Sigmoid colon (tissue), 7 donors: ENCODE data around the gene DPP3. TPM values are rescaled to one million over a fixed set of nuclear protein-coding genes. Genes with fewer than 3 reads are reported as not detected.

Experiments used
- DNase-seq: peaks from one replicate; pipeline ENCODE4 v3.0.0-alpha.2; 2019
- H3K27ac ChIP-seq, 4 donors: fragments of 200-600 bp; sonication (generic); one replicate each; pipeline ENCODE4 v1.5.1; 2016 to 2019; ENCODE audit warnings: mild to moderate bottlenecking in 1 of 4
- H3K27me3 ChIP-seq, 3 donors: fragments of 200-600 bp; sonication (generic); one replicate each; pipeline ENCODE4 v1.5.1; 2019; ENCODE audit warnings: mild to moderate bottlenecking in 1 of 3
- H3K36me3 ChIP-seq, 4 donors: fragments of 200-600 bp; sonication (generic); one replicate each; pipeline ENCODE4 v1.5.1; 2016 to 2019
- H3K4me1 ChIP-seq, 4 donors: fragments of 200-600 bp; sonication (generic); one replicate each; pipeline ENCODE4 v1.5.1; 2017 to 2019
- H3K4me3 ChIP-seq, 4 donors: fragments of 200-600 bp; sonication (generic); one replicate each; pipeline ENCODE4 v1.5.1; 2017 to 2019; ENCODE audit warnings: mild to moderate bottlenecking in 2 of 4, moderate library complexity in 1 of 4
- H3K9me3 ChIP-seq, 4 donors: fragments of 200-600 bp in 3 of 4; sonication (generic) in 3 of 4; one replicate each; pipeline versions ENCODE4 v1.5.1 to v1.6.1; 2013 to 2019
- CTCF ChIP-seq, 4 experiments: fragments of 450-650 bp in 3 of 4; fragments of 200-600 bp in 1 of 4; IDR thresholded peaks; one replicate each; pipeline ENCODE4 v1.5.1; 2016 to 2019; ENCODE audit warnings: antibody characterized with exemption in 4 of 4, mild to moderate bottlenecking in 3 of 4, moderate library complexity in 2 of 4
- EP300 ChIP-seq, 4 donors: sonication (generic); formaldehyde crosslinking; IDR thresholded peaks; one replicate each; pipeline ENCODE4 v1.6.1; 2017; ENCODE audit warnings: antibody characterized with exemption in 4 of 4
- POLR2A ChIP-seq, 2 donors: fragments of 450-650 bp; IDR thresholded peaks; one replicate each; pipeline ENCODE4 v1.6.1; 2016; ENCODE audit warnings: antibody characterized with exemption in 2 of 2, mild to moderate bottlenecking in 2 of 2, moderate library complexity in 2 of 2
- POLR2AphosphoS5 ChIP-seq, 4 donors: sonication (generic); formaldehyde crosslinking; IDR thresholded peaks; one replicate each; pipeline ENCODE4 v1.6.1; 2017; ENCODE audit warnings: antibody characterized with exemption in 4 of 4
- WGBS, 2 donors: extraction: QIAGEN DNeasy Blood & Tissue Kit; methylation state at CpG; one replicate each; pipeline ENCODE4 v1.1.7; 2013; 5-methylcytosine and 5-hydroxymethylcytosine counted together
- intact Hi-C: fragments of 100-400 bp; cut with DNase I; formaldehyde crosslinking; loops from one replicate; pipeline ENCODE4 v1.15.1; 2023
- polyA plus RNA-seq, 3 donors: library from polyadenylated mRNA; stranded (reverse); fragments of 200-250 nt; gene quantifications; one replicate each; pipeline ENCODE4 v1.2.3, GENCODE V29; 2013
- total RNA-seq, 4 donors: library from RNA; depleted of rRNA; stranded (reverse); fragments of >200 nt; gene quantifications; one replicate each; pipeline ENCODE4 v1.1.0, GENCODE V29; 2016
- donor health status: healthy with polysubstance abuse.
- donor health status: Bipolar disorder and iron deficiency.
- donor health status: healthy.

The DPP3 gene
- total and polyA plus RNA-seq, 7 donors: 5.1 to 86.5 (median 15.5) TPM

DNA sequence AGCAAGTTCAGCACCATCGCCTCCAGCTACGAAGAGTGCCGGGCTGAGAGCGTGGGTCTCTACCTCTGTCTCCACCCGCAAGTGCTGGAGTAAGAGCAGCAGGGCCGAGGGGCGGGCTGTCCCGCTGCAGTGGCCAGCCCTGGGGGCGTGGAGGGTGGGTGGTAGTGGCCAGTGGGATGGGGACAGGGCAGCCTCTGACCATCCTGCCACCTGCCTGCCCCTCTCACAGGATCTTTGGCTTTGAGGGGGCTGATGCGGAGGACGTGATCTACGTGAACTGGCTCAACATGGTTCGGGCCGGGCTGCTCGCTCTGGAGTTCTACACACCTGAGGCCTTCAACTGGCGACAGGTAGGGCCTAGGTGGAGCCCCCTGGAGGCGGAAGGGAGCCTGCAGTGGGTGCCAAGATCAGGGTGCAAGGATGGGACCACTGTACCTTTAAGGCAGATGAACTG lies 15.2 kb downstream of the DPP3 start:
- Histone ChIP-seq H3K9me3 (no peaks in the 10 kb centered on the region), H3K27me3 (no peaks in the 10 kb centered on the region), H3K4me1 (no peaks in the 10 kb centered on the region), H3K36me3 (peaks cover 0 to 61% (median 7%) of the 10 kb centered on the region in 4 donors), H3K27ac (no peak overlapping the region), H3K4me3 (no peak overlapping the region)
- no peak for DNase-seq
- intact Hi-C loops: no loop called here
- TF ChIP-seq POLR2AphosphoS5 (IDR thresholded peaks at IDR 0.05): no peak
- TF ChIP-seq EP300 (IDR thresholded peaks at IDR 0.05): no peak
- no peak for TF ChIP-seq POLR2A (IDR thresholded peaks at IDR 0.05)
- TF ChIP-seq CTCF (IDR thresholded peaks at IDR 0.05): no peak
- 94 to 97% methylated on average over 17 of the region's 17 CpGs for whole genome bisulfite sequencing, 2 donors

DNA sequence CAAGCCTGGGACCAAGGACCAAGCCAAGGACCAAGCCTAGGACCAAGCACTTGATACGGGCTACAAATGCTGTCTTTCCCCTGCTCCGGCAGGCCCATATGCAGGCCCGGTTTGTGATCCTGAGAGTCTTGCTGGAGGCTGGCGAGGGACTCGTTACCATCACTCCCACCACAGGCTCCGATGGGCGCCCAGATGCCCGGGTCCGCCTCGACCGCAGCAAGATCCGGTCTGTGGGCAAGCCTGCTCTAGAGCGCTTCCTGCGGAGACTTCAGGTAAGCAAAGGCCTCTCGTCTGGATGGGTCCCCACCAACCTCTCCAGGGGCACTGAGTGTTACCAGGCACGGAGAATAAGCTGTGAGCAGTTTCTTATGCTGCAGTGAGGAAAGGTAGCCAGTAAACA lies 17.0 kb downstream of the DPP3 start:
- Histone ChIP-seq H3K27me3 (no peaks in the 10 kb centered on the region), H3K9me3 (no peaks in the 10 kb centered on the region), H3K4me3 (no peak overlapping the region), H3K27ac (no peak overlapping the region), H3K36me3 (peaks cover 0 to 50% (median 7%) of the 10 kb centered on the region in 4 donors), H3K4me1 (no peaks in the 10 kb centered on the region)
- TF ChIP-seq POLR2A (IDR thresholded peaks at IDR 0.05) (no peak), EP300 (IDR thresholded peaks at IDR 0.05) (no peak), CTCF (IDR thresholded peaks at IDR 0.05) (no peak), POLR2AphosphoS5 (IDR thresholded peaks at IDR 0.05) (no peak)
- no peak for DNase-seq
- intact Hi-C loops: no loop called here
- WGBS, 2 donors: 97 to 98% methylated on average over 16 of the region's 16 CpGs

DNA sequence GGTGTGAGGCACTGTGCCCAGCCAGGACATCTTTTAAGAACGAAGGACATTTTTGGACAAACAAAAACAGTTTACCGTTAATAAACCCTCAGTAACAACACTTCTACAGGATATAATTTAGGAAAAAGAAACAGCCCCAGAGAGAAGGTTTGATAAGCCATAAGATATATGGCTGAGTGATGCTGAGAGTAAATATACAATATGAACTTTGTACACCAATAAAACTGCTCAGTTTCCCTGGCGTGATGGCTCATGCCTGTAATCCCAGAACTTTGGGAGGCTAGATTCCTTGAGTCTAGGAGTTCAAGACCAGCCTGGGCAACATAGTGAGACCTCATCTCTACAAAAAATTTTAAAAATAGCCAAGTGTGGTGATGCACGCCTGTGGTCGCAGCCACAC lies 18.3 kb downstream of the DPP3 start:
- Histone ChIP-seq H3K27me3 (no peaks in the 10 kb centered on the region), H3K4me3 (no peak overlapping the region), H3K36me3 (peaks cover 0 to 42% (median 4%) of the 10 kb centered on the region in 4 donors), H3K9me3 (no peaks in the 10 kb centered on the region), H3K27ac (no peak overlapping the region), H3K4me1 (no peaks in the 10 kb centered on the region)
- WGBS, 2 donors: 52 to 76% methylated on average over 5 of the region's 5 CpGs
- no peak for DNase-seq
- TF ChIP-seq POLR2A (IDR thresholded peaks at IDR 0.05): no peak
- no peak for TF ChIP-seq POLR2AphosphoS5 (IDR thresholded peaks at IDR 0.05)
- no peak for TF ChIP-seq CTCF (IDR thresholded peaks at IDR 0.05)
- TF ChIP-seq EP300 (IDR thresholded peaks at IDR 0.05): no peak
- intact Hi-C loops: no loop called here

- DNase-seq: no peak
- Histone ChIP-seq H3K27ac (no peak overlapping the region), H3K27me3 (no peaks in the 10 kb centered on the region), H3K4me1 (peaks cover 0 to 4% (median 2%) of the 10 kb centered on the region in 4 donors), H3K4me3 (no peak overlapping the region), H3K36me3 (peaks cover 0 to 20% (median 6%) of the 10 kb centered on the region in 4 donors), H3K9me3 (no peaks in the 10 kb centered on the region)
- intact Hi-C loops: no loop called here
- TF ChIP-seq POLR2AphosphoS5 (IDR thresholded peaks at IDR 0.05): no peak
- WGBS, 2 donors: 75 to 98% methylated on average over 1 of the region's 1 CpG
Observed at GRCh38 chr11:66505276-66505816, 25.1 kb downstream of the DPP3 start.

GRCh38 chr11:66509131-66509561 lies 28.9 kb downstream of the DPP3 start:
- Histone ChIP-seq H3K4me1 (peaks cover 0 to 20% (median 11%) of the 10 kb centered on the region in 4 donors), H3K9me3 (no peaks in the 10 kb centered on the region), H3K27me3 (no peaks in the 10 kb centered on the region), H3K36me3 (peaks cover 0 to 25% (median 6%) of the 10 kb centered on the region in 4 donors), H3K27ac (no peak overlapping the region), H3K4me3 (no peak overlapping the region)
- no peak for DNase-seq
- TF ChIP-seq POLR2AphosphoS5 (IDR thresholded peaks at IDR 0.05) (no peak), EP300 (IDR thresholded peaks at IDR 0.05) (no peak), POLR2A (IDR thresholded peaks at IDR 0.05) (no peak), CTCF (IDR thresholded peaks at IDR 0.05) (no peak)
- WGBS, 2 donors: 84% methylated on average over 7 of the region's 7 CpGs
- intact Hi-C loops: no loop called here
